Measurements from ENCODE around the gene AREG.

GRCh38 chr4:74451214-74451661 is 6.3 kb downstream of the AREG start:
- TF ChIP-seq CTCF (IDR thresholded peaks at IDR 0.05) (no peak), POLR2A (IDR thresholded peaks at IDR 0.05) (no peak)
